Fibroblast of pulmonary artery (primary cell): ENCODE measurements around the gene PDZD2.
"Not testable (repeated sequence)": the region's sequence is repeated elsewhere in the genome, so short reads cannot be mapped to it uniquely, and the experiment has no call there.

Source experiments
- DNase-seq: peaks from one replicate; pipeline ENCODE4 v3.0.0-alpha.2; 2010; ENCODE audit warnings: low read depth
- H3K4me3 ChIP-seq: replicated peaks from 2 replicates; pipeline ENCODE4 v1.5.1; 2011; ENCODE audit warnings: low read depth, mild to moderate bottlenecking, control low read depth, low read length, moderate library complexity
- TF ChIP-seq, protein P1 (sequence below): IDR thresholded peaks from 2 replicates; pipeline ENCODE4 v1.5.1; 2011; ENCODE audit warnings: mild to moderate bottlenecking, control low read depth, low read length, inconsistent platforms; ENCODE audit errors: missing control alignments

PDZD2 gene

DNA sequence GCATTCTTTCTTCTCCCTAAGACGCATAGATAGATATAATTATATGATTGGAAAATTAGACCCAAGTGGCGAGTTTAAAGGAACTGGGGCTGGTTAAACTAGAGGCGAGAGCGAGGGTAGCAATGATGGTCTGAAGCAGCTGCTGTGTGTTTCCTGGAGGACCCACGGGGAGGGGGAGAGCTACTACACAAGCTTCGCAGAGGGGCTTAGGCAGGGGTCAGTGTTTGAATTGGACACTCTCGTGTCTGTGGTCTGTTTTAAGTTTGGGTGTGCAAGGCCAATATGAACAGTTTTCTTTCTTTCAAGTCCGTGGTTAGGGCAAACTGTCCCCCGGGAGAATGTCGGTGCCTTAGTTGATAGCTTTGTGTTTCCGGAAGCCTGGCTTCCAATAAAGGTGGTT lies 43.1 kb downstream of the PDZD2 start:
- DNase-seq, result no peak
- TF ChIP-seq, protein P1, sequence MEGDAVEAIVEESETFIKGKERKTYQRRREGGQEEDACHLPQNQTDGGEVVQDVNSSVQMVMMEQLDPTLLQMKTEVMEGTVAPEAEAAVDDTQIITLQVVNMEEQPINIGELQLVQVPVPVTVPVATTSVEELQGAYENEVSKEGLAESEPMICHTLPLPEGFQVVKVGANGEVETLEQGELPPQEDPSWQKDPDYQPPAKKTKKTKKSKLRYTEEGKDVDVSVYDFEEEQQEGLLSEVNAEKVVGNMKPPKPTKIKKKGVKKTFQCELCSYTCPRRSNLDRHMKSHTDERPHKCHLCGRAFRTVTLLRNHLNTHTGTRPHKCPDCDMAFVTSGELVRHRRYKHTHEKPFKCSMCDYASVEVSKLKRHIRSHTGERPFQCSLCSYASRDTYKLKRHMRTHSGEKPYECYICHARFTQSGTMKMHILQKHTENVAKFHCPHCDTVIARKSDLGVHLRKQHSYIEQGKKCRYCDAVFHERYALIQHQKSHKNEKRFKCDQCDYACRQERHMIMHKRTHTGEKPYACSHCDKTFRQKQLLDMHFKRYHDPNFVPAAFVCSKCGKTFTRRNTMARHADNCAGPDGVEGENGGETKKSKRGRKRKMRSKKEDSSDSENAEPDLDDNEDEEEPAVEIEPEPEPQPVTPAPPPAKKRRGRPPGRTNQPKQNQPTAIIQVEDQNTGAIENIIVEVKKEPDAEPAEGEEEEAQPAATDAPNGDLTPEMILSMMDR, result no peak
- H3K4me3 ChIP-seq, result no peak overlapping the region

GRCh38 chr5:31682851-31683250 lies 43.9 kb downstream of the PDZD2 start:
- H3K4me3 ChIP-seq, result no peak overlapping the region
- DNase-seq, result no peak
- TF ChIP-seq, protein P1, result no peak

- no peak for DNase-seq
- TF ChIP-seq, protein P1, result no peak
- no peak overlapping the region for H3K4me3 ChIP-seq
Measured at GRCh38 chr5:31688515-31689092, 49.7 kb downstream of the PDZD2 start.

DNA sequence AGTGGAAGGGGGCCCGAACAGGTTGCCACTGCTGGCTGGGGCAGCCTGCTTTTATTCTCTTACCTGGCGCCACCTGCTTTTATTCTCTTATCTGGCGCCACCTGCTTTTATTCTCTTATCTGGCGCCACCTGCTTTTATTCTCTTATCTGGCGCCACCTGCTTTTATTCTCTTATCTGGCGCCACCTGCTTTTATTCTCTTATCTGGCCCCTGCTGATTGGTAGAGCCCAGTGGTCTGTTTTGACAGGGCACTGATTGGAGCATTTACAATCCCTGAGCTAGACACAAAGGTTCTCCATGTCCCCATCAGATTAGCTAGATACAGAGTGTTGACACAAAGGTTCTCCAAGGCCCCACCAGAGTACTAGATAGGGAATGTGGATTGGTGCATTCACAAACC lies 52.5 kb downstream of the PDZD2 start:
- H3K4me3 ChIP-seq, DNase-seq: not testable (repeated sequence)

DNA sequence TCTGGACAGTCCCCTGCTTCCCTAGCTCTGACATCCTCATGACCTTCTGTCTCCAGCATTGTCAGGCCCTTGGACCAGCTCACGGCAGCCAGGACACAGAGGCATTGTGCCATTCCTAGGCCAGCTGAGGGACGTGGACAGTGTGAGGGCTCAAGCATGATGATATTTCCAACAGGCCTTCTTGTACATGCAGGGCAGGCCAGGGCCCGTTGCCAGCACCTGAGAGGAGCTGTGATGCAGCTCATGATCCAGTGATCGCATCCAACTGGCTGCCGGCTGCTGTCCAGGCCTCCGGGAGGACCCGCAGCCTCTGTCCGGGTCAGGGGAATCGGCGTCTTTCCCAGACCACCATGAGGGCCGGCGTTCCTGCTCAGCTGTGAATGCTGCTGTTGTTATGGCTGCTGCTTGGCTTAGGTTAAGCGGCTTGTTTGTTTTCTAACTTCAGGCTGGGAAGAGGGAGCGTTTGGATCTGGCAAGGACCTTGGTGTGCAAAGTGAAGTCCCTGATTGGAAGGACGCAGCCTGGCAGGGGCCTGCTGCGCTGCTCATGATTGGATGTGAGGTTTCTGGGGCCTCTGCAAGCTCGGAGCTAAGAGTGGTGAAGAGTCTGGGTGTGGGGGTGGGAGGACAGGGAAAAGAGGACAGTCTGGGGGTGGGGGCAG lies 53.8 kb downstream of the PDZD2 start:
- H3K4me3 ChIP-seq, result no peak overlapping the region
- TF ChIP-seq, protein P1, result no peak
- no peak for DNase-seq

- no peak overlapping the region for H3K4me3 ChIP-seq
- no peak for DNase-seq
- TF ChIP-seq, protein P1, result no peak
Measured at GRCh38 chr5:31698673-31699072, 59.7 kb downstream of the PDZD2 start.

- DNase-seq, result no peak
- H3K4me3 ChIP-seq, result no peak overlapping the region
- TF ChIP-seq, protein P1, result no peak
Measured at GRCh38 chr5:31701642-31702299, 62.8 kb downstream of the PDZD2 start.
